Peyer's patch (tissue), 4 donors: ENCODE data around the gene LRP6.

ENCODE experiments used
- POLR2A ChIP-seq, 2 donors: fragments of 450-650 bp; IDR thresholded peaks; one replicate each; pipeline ENCODE4 v1.5.1; 2017; ENCODE audit warnings: antibody characterized with exemption in 2 of 2, mild to moderate bottlenecking in 2 of 2, moderate library complexity in 2 of 2
- TF ChIP-seq, protein P1 (sequence below), 6 experiments: fragments of 450-650 bp in 4 of 6; fragments of 200-600 bp in 2 of 6; sonication (generic) in 1 of 6; IDR thresholded peaks; one replicate each; pipeline ENCODE4 v1.5.1; 2017 to 2019; ENCODE audit warnings: antibody characterized with exemption in 6 of 6, mild to moderate bottlenecking in 3 of 6, moderate library complexity in 1 of 6

DNA sequence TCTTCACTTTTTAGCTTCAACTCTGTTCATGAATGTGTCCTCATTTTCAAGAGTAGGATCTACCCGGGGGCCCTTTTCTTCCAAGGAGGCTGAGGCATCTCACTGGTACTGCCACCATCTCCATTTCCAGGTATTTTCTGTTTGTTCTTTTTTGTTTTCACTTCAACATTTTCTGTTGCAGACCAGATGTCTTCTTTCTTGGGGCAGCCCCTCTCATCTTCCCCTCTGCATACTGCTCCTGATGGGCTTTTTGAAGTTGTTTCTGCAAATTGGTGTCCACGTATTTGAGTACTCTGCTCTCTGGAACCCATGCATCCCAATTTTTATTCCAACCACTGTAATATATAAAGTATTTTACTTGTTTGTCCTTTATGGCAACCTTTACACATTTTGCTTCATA, 66.5 kb downstream of the LRP6 start:
- TF ChIP-seq, protein P1, sequence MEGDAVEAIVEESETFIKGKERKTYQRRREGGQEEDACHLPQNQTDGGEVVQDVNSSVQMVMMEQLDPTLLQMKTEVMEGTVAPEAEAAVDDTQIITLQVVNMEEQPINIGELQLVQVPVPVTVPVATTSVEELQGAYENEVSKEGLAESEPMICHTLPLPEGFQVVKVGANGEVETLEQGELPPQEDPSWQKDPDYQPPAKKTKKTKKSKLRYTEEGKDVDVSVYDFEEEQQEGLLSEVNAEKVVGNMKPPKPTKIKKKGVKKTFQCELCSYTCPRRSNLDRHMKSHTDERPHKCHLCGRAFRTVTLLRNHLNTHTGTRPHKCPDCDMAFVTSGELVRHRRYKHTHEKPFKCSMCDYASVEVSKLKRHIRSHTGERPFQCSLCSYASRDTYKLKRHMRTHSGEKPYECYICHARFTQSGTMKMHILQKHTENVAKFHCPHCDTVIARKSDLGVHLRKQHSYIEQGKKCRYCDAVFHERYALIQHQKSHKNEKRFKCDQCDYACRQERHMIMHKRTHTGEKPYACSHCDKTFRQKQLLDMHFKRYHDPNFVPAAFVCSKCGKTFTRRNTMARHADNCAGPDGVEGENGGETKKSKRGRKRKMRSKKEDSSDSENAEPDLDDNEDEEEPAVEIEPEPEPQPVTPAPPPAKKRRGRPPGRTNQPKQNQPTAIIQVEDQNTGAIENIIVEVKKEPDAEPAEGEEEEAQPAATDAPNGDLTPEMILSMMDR (IDR thresholded peaks at IDR 0.05): no peak
- TF ChIP-seq POLR2A (IDR thresholded peaks at IDR 0.05): no peak
